Endometrium (tissue), 2 donors: Measurements from ENCODE around the gene C4orf50.

Experiments
- FAIRE-seq: peaks from 2 replicates; lab custom pipeline; 2012; peaks lifted over from hg19 to GRCh38; lab: Jason Lieb, UNC
- donor health status: control.
- donor health status: control.

Gene C4orf50

DNA sequence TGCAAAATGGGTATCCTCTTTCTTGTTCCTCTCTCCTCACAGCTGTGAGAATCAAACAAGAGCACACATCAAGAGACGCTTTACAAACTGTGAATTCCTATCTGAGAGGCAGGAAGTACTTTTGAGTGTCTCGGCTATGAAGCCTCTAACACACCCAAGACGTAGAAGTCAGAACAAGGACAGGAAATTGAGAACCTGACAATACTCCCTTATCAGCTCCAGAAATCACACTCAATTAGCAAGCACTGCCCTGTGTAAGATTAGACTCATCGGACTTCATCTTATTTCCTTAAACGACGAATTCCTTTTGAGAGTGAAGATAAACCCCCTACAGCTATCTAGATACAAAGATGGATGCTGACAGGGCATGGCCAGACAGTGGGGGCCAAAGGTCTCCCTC, 74.7 kb downstream of the C4orf50 start:
- no peak for FAIRE-seq

DNA sequence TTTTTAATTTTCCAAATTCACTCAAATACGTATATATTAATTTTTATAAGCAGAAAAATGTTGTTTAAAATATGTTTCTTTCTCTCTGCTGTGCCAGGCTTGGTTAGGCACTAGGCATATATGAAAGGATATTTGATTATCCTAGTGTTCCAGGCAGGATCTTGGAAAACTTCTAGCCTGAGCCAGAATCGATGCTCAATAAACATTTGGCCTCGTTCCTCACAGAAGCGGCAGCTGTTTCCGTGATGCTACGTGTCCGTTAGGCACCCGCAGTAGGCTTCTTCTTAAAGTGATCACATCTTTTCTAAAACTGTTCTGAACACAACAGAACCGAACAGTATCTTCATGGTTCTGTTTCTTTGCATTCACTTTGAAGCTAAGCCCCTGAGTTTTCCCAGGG, 75.3 kb downstream of the C4orf50 start:
- FAIRE-seq, result no peak

DNA sequence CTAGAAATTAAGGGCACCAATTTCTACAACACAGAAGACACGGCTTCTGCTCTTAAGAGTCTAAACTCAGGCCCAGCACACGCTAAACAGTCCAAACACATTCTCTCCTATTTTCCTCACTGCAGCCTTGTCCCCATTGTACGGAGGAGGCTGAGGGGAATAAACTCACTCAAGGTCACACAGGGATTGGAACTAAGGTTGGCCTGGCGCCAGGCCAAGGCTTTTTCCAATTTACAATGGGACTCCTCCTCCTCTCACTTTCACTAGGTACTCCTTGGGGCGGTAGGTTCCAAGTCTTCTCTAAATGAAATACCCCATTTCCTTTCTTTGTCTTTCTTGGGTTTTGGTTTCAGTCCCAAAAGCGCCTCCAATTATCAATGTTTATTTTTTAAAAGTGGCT, 76.6 kb downstream of the C4orf50 start:
- no peak for FAIRE-seq

DNA sequence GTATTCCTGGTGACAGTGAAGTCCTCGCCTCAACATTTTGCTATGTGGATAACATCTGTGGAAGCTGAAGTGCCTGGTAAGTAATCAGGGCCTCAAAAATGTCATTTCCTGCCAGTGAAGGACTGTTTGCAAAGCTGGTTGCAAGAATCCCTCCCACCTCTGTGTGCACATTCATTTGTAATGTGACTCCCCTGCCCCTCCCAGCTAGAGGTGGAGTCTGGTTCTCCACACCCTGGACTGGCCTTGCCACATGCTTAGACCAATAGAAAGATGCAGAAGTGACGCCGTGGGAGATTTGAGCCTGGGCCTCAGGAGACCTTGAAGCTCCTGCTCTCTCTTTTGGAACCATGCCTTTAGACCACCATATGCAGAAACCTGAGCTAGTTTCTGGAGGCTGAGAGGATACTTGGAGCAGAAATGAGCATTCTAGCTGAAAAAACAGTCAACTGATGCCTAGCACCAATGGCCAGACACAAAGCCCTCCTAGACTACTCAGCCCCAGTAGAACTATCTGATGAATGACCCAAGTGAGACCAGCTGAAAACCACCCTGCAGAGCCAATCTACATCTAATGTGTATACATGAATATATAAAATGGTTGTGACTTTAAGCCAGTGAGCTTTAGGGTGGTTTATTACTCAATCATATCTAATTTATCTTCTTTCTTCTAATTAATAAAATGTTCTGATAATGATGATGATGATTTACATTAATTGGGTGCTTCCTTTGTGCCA, 77.6 kb downstream of the C4orf50 start:
- no peak for FAIRE-seq

DNA sequence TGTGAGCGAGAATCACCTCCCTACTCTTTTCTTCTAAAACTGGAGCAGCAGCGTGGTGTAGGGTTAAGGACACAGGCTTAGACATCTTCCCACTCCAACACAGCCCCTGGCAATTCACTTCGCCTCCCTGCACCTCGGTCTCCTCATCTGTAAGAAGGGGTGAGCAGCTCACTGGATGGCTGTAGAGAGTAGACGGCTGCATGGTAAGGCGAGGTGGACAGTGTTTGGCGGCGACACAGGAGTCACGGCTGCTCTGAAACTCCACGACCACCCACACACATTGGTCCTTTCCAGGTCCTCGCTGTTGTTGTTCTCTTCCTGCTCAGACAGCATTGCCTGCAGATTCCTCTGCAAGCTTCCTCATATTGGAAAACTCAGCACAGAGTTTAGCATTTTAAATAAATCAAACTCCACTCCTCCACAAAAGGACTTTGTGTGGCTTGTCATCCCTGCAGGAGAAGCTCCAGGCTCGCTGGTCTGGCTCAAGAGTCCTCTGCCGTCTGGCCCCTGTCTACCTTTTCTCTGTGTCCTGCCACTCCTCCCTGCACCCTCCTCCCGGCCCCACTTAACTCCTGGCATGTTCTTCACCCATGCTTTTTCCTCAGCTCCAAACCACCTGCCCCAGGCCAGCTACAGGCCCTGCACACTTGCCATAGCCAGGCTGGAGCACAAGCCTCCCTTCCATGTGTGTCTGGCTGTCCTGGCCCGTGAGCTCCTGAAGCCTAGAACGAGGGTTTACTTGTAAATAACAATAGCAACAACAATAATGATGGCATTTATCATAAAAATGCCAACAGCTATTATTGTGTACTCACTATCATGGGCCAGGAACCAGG, 84.0 kb downstream of the C4orf50 start:
- no peak for FAIRE-seq

DNA sequence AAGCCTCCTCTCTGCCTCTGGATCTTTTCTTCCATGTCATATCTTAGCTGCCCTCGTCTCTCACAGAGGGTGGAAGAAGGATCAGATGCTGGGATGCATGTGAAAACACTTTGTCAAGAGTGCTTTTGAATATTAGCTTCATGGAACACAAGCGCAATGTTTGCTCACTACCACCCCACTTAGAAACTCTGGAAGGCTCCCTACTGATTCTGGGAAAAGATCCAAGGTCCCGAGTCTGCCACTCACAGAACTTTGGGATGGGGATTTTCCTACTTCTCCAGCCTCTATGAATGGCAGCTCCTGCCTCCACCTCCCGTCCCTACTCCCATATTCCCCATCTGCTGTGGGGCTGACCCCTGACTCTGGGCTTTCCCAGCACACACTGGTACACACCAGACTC, 85.1 kb downstream of the C4orf50 start:
- FAIRE-seq, result no peak

DNA sequence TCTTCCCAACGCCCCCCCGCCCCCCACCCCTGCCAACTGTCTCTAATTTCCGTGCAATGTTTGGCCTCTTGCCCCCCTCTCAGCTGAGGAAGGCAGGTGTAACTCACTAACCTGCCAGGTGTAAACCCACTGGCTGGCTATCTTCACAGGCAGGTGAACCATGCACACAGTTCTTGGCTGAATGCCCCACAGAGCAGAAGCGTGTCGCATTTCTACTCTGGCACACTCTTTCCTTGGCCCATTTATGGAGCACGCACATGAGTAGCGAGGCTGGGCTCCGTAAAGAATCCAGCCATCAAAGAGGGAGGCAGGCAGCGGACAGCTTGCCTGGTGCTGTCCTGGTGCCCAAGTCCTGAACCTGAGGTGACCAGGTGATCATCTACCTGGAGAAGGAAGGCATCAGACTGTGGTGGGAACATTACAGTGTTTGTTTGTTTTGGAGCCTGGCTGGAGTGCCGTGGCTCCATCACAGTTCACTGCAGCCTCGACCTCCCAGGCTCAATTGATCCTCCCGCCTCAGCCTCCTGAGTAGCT, 86.1 kb downstream of the C4orf50 start:
- FAIRE-seq, result no peak

DNA sequence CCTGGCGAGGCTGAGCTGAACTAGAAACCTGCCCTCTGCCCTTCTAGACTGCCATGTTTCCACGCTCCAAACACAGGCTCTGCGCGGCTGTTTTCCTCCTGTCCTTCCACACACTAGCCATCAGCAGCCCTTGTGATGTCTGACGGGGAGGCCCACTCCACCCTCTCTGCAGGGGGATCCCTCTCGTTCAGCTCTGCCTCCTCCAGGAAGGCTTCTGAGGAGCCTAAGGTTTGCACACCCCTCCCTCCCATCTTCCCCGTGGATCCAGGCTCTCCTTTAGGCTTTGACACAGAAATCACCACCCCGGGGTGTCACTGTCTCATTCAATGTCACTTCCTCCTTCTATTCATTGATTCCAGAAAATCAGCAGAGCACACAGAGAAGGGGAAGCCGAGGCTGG, 86.7 kb downstream of the C4orf50 start:
- FAIRE-seq, result no peak

DNA sequence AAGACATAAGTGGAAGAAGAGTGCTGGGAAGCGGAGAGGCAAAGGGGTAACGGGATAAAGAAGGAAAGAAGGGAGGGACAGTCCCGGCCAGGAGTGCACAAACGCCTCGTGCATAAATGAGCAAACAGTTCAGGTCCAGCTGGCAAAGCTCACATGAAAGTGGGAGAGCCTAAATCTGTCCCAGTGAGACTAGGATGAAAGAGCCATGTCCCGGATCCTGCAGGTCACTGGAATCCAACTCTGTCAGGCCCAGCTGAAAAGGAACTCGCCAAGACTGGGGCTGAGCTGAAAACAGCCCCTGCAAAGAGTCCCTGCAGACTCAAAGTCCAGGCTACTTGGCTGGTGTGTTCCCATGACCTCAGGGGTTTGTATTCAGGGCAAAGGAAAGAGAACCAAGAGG, 87.4 kb downstream of the C4orf50 start:
- no peak for FAIRE-seq

DNA sequence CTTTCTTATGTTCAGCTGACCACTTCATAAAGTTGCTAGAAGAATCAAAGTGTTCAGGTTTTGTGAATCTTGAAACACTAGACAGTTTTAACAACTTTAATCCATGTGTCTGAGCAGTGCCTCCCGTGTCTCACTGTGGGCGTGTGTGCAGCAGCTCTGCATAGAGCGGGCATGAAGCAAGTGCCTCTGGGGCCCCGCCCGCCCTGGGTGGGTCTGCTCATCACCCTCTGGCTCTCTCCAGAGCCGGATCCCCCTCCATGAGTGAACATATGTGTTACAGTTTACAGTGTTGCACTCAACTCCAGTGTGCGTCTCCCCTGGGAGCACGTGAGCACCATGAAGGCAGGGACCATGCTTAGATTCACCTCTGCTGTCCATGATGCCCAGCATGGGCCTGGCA, 87.8 kb downstream of the C4orf50 start:
- no peak for FAIRE-seq

DNA sequence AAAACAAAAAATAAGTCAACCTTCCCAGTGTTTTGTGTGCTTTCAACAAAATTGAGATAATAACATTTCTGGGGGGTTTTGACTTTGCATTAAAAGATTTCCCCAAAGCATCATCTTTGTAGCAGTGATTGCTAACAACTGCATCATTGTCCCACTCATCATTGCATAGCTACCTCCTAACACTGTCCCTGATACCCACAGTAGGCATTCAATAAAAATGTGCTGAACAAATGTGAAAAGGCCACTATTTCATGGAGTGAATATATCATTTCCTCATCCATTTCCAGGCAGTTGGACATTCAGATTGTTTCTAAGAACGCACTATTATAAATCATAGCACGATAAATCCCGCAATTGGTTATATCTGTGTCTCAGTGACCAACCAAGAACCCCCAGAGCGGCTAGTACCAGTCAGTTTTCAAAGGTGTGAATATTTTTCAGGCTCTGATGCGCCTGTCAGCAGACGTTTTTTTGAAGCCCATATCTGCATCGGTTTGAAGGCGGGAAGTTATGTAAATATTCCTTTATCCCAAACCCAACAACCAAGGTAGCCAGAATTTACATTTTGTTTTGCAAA, 89.3 kb downstream of the C4orf50 start:
- FAIRE-seq, result no peak

DNA sequence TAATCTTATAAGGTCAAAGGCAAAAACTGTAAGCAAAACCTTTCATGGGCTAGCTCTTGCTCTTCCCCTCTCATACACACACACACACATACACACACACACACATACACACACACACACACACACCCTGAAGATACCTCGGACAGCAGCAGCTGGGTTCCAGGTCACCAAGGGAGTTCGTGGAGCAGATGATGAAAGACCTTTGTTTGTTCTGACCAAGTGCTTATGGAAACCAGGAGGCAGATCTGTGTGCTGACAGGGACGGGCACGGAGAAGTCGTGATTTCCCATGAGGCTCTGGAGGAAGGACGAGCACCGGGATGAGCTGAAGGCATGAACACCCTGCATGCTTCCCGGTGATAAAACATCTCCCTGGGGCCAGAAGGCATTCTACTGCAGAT, 90.0 kb downstream of the C4orf50 start:
- FAIRE-seq, result no peak

DNA sequence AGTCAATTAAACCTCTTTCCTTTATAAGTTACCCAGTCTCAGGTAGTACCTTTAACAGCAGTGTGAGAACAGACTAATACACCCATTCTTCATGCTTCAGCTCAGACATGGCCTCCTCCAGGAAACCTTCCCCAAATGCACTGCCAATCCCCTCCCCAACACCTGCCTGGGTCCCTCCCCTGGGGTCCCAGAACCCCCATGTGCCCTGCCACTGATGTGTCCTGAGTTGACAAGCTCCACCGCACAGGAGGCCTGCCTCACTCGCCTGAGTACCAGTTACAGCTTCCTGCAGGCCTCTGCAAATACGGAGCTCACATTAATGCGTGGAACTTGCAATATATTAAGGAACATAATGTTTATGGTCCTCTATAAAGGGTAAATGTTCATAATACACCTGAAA, 90.5 kb downstream of the C4orf50 start:
- no peak for FAIRE-seq

DNA sequence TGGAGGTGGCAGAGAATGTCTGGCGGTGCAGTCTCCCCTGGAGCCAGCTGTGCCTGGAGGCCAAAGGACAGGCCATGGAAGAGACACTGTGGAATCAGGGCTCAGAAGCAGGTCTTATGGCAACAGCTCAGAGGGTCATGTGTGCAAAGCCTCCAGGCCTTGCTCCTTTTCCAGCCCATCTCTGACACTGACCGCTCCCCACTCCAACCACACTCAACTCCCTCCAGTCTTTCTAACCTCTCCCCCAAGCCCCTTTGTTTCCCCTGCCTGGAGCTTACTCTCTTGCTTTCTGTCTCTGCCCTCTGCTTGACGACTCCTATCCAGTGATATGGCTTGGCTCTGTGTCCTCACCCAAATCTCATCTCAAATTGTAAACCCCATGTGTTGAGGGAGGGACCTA, 91.1 kb downstream of the C4orf50 start:
- FAIRE-seq, result no peak

DNA sequence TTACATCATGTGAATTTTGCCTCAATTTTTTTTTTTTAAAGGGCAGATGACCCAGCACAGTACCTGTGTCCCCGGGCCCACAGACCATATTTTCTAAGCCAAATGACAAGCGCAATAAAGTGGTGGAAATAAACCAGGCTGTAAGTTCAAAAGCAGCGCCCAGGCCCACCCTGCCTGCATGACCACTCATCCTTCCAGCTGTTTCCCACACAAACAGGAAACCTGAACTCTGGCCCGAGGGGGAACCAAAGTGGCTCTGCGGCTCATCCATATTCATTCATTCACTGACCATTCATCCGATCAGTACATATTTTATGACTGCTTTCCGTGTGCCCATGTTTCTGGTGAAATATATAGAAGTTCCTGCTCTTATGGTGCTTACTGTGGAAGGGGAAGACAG, 91.6 kb downstream of the C4orf50 start:
- FAIRE-seq, result no peak

DNA sequence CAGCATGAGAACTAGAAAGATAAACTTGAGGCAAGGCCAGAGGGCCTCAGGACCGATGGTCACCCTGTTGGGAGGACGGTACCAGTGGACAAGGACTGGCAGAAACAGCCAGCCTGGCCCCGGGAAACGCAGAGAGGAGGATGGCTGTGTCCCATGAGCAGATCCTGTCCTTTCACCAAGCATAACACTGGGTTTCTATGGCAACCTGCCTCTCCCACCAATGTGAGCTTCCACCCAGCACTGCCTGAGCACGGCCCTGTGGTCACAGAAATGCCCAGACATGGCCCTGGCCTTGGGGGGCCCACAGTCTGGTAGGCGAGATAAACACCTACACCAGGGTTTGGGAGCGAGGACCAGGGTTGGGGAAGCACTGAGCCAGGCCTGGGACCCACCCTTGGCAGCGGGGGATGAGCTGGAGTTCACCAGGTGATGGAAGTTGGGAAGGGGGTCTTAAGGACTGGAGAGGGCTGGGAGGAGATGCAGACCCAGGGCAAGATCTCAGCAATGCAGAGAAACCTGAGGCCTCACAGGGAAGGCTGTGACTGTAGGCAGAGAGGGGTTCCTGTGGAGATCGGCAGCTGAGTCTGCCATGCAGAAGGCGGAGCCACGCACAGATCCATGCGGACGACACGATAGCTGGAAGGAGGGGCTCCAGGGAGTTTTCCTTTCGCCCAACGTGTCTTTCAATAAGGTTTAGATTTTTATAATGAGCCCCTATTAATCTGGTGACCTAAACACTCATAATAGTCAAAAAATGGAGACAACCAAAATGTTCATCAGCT, 92.6 kb downstream of the C4orf50 start:
- no peak for FAIRE-seq

DNA sequence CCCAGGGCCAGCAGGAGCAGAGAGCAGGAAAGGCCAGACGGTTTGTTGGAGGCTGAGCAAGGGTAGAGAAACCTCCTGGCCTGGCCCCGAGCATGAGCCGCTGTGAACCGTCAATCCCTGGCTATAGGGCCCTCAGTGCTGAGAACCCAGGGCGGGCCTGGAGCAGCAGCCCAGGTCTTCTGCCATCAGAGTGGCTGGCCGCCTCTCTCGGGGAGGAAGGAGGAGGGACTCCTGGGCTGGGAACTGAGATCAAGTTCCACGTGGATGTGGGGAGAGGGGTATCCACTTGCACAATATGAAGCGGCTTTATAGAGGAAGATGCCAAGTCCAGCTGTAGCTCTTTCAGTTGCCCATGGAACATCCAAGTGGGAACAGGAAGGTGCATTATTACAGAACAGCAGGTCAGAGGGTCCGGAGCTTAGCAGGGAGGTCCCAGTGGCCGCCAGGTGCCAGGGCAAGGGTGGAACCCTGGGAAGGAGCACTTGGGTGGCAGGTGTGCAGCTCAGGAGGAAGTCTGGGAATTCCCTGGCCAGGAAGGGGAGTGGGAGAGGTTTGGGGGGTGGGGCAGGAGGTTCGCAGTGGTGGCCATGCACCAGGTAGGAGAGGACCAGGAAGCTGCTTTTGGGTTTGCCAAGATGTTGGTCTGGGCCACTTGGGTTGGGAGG, 93.6 kb downstream of the C4orf50 start:
- FAIRE-seq, result no peak

DNA sequence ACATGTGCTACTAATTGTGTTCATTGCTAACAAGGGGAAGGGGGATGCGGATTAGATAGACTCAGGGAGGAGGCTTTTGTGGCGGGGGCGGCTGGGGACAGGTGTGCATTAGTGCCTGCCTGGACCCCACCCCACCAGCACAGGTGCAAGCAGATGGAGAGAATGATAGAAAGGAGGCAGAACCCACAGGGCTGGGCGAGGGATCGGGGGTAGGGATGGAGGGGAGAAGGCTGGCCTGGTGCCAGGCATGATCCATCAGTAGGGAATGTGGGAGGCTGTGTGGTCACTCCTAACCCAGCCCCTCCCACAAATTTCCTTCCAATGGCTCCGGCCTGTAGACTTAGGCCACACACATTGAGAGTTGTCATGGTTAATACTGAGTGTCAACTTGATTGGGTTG, 94.9 kb downstream of the C4orf50 start:
- FAIRE-seq, result no peak

DNA sequence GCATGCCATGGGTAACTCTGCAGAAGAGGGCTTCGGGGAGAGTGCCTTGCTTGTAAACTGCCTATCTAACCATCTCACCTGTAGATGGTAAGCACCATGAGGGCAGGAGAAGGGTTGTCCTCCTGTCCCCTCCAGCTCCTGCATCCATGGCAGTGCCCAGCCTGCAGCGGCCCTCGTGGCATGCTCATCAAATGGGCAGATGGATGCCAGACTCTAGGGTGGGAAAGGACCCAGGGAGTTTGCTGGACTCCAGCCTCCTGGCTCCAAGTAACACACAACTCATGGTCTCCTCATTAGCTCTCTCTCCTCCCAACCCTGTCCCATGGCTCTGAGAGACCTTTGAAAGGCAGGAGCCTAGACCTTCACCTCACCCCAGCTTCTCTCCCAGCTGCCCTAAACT, 95.7 kb downstream of the C4orf50 start:
- FAIRE-seq, result no peak

DNA sequence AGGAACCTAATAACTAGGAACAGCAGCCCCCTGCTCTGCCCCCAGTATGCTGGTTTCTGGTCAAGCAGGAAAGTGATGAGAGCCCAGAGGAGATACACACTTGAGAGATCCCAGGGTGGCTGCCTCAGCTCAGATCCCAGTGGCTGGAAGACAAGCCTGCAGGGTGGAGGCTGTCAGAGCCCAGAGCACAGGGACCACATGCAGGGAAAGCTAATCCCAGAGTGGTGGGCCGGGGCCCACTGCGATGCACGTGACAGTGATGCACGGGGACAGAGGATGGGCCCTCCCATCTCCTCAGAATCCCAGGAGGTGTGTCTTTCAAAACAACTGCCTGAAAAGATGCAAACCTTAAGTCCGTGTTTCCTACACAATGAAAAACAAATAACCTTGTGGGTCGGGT, 96.2 kb downstream of the C4orf50 start:
- FAIRE-seq, result no peak

DNA sequence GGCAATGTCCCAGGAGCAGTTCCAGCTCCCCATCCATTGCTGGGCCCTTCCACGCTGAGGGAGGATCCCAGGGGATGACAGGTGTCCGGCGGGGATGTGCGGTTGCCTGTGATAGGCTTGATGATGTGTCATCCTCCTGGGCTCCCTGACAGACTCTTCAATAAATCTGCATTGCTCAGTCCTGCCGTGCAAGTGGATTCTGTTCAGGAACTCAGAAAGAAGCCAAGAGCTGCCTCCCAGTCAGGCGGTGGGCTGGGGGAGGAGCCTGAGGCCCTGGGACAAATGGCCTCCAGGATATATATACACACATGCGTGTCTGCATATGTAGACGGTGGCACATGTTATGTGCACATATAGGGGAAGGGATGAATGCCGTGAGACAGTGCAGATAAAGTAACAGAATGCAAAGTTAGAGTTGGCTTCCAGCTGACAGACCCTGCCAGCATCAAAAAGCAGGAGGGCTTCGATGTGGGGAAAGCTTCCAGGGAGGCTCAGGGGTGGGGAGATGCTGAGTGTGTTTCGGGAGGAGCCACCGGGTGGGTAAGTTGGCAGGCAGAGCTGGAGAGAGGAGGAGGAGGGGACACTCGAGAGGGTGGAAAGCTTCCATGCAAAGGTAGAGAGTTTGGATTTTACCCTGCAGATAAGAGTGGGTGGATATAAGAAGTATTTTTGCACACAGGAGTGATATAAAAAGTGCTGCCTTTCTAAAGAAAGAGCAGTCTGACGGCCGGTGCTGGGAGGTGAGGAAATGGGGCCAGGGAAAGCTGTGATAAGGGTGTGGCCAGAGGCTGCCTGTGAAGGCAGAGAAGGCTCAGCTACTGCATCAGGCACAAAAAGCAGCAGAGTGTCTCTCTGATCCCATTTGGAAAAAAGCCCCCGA, 96.9 kb downstream of the C4orf50 start:
- FAIRE-seq, result no peak
